Measurements from ENCODE around the gene PLXNB3.

DNA sequence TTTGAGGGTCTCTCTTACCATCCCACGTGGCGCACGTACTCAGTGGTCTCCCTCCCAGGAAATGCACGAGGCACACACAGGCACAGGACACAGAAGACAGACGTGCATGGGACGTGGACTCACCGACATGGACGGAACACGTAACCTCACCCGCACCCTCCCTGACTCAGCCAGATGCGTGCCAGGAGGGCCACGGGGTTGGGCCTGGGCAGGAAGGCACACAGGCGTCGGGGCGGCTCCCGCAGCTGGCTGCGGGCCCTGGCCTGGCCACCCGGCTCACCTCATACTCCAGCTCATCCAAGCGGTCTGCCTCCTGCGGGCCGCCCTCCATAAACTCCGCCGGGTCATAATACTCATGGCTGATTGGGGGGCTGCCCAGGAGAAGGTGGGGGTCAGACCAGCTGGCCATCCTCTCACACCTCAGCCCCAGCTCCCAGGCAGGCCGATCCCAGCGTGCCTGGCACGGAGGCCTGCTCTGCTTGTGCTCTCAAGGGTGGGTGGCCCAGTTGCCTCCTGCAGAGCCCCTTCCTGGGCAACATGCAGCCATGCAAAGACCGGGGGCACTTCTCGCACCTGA lies 43.0 kb downstream of the PLXNB3 start:
- TF ChIP-seq POLR2A (IDR thresholded peaks at IDR 0.05) (no peak), POLR2AphosphoS5 (IDR thresholded peaks at IDR 0.05) (no peak), EP300 (IDR thresholded peaks at IDR 0.05; ENCODE audit: low read depth) (no peak)
- TF ChIP-seq, protein P1, sequence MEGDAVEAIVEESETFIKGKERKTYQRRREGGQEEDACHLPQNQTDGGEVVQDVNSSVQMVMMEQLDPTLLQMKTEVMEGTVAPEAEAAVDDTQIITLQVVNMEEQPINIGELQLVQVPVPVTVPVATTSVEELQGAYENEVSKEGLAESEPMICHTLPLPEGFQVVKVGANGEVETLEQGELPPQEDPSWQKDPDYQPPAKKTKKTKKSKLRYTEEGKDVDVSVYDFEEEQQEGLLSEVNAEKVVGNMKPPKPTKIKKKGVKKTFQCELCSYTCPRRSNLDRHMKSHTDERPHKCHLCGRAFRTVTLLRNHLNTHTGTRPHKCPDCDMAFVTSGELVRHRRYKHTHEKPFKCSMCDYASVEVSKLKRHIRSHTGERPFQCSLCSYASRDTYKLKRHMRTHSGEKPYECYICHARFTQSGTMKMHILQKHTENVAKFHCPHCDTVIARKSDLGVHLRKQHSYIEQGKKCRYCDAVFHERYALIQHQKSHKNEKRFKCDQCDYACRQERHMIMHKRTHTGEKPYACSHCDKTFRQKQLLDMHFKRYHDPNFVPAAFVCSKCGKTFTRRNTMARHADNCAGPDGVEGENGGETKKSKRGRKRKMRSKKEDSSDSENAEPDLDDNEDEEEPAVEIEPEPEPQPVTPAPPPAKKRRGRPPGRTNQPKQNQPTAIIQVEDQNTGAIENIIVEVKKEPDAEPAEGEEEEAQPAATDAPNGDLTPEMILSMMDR (IDR thresholded peaks at IDR 0.05): no peak
